Medulla oblongata (tissue), 1 donor: Measurements from ENCODE around the gene PEAK3.

ENCODE experiments used
- DNase-seq: peaks from one replicate; pipeline ENCODE4 v3.0.0-alpha.2; 2015; ENCODE audit errors: extremely low spot score

Gene PEAK3, protein sequence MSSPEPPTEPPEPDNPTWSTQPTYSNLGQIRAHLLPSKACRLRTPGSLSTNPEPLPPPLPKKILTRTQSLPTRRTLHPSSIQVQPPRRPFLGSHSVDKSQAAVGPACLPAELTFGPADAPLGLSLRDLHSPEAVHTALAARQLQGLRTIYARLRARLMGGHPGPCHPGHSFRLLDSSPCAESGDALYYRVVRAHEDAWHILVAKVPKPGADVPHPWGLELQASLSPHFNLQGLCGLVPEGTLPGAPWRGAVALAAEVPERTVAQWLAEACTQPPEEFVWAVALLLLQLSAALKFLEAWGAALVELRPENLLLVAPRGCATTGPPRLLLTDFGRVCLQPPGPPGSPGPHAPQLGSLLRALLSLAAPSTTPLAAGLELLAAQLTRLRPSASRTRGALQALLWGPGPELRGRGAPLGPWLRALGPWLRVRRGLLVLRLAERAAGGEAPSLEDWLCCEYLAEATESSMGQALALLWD

DNA sequence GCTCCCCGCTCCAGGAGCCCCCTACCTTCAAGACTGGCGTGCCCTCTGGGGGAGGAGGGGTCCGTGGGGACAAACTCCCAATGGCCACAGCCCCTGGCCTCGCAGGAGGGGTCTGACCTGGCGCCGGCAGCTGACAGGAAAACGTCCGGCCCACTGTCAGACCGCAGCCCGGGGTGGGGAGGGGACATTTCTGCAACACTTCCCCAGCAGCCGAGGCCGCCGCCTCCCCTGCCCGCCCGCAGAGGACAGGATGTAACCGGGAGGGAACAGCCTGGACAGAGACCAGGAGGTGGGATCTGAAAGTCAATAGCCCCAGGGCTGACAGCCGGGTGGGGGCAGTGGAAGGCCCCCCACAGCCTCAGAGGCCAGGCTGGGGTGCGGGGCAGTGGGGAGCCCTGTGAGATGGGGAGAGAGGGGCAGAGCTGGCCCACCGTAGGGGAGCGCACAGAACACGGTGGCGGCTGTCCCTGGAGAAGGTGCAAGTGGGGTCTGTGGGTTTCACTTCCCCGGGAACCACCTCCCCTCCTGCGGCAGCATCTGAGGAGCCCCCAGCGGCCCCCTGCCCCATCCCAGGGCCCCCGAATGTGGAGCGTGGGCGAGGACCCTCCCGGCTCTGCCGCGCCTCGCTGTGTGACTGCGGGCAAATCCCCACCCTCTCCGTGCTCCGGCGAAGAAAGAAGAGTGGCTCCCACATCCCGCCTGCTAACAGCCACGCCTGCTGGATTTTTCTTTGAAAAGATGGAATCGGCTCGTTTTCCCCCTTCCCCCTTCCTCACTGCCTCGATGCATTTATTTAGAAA, at the start of gene PEAK3:
PEAK3 (minus strand) TSS at position 114 of the 800 bp plus-strand sequence. CDS start 1,244 bp downstream, outside the sequence.
- DNase-seq = peak; percentile 59

DNA sequence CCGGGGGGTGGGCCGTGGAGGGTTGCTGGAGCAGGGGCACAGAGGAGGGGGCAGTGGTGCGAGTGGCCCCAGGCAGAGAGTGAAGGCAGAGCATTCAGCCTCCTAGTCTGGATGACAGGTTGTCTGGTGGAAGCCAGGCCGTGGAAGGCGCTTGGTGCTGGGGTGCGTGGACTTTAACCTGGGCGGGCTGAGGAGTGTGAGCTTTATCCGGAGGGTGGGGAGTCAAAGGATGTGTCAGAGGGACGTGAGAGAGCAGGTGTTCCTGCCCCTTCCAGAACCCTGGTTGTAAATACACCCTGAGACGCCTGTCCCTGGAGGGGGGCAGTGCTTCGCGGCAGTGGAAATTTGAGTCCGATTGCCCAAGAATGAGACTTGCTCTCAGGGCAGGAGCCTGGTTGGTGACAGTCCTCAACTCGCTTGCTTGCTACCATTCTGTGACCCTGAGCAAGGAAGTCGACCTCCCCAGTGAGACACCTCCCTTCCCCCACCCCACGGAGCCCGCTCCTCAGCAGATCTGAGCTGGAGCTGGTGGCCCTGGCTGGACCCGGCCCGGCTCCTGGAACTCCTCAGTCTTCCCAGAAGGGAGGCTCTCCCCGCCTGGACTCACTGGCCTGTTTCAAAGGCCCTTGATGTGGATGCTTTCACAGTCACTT, 48.8 kb upstream of the PEAK3 start:
- DNase-seq = no peak

DNA sequence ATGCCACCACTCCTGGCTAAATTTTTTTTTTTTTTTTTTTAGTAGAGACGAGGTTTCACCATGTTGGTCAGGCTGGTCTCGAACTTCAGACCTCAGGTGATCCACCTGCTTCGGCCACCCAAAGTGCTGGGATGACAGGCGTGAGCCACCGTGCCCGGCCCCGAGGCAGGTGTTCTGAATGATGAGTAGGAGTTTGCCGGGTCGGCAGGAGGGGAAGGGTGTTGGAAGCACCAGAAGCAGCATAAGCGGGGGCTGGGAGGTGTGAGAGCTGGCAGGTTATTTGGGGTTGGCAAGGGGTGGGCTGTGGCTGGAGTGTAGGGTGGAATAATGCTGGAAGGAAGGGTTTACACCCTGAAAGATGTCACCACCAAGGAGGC, 48.3 kb upstream of the PEAK3 start:
- DNase-seq = no peak

DNA sequence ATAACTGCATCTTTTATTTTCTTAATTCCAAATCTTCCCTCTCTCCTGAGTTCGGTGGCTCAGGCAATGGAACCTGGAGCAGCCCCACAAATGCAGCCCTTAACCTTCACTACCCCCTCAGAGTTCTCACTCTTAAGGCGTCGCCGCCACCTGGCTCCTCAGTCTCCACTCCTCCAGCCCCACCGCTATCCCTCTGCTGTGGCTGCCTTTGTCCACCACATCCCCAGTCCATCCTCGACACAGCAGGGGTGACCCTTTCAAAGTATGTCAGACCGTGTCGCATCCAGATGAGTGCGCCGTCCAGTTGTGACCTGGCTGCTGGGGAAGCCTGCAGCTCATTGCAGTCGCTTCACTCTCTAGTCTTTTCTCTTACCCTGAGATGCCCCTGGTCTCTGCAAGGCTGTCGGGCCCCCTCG, 47.5 kb upstream of the PEAK3 start:
- DNase-seq = no peak

DNA sequence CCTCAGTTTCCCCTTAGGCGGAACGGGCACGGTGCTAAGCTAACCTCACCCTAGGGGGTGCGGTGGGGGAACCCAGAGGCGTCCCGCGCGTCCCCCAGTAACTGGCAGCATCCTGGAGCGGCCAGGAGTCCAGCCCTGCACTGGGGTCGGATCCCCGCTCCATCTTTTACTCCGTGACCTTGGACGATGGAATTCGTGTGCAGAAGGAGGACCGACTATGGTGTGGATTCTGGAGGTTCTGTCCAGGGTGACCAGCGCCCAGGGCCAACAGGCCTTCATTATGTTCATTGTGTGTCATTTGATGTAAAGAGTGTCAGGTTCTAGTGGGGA, 47.1 kb upstream of the PEAK3 start:
- no peak for DNase-seq

DNA sequence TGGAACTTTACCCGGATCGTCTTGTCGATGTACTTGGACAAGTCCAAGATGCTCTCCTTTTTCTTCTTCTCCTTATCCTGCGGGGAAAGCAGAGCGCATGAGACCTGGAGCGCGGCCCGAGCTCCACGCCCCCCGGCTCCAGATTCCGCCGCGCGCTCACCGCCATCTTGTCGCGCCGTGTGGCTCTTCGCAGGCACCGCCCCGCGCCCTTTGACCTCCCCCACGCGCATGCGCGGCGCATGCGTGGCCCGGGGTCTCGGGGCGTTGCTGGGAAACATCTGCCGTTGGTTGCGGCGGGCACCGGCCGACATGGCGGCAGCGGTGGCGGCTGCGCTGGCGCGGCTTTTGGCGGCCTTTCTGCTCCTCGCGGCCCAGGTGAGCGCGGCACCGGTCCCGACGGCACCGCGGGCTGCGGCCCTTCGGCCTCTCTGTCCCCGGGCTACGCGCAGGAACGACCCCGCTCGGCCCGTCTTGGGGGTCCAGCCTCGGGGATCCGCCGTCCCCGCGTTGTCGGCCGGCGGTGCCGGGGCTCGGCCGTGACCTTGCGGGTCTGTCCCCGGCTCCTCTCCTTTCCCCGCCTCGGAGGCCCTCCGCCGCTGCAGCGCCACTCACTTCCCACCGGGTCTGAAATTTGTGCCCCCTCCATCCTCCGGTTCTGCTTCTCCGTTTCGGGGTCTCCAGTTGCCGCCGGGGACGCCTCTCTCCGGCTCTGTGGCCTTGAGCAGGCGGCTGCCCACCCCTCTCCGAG, 46.6 kb upstream of the PEAK3 start, which contains the start of the genes LSM7 and SPPL2B:
LSM7 (minus strand) TSS at position 186 of the 748 bp plus-strand sequence; CDS start at position 166, 20 bp downstream.
SPPL2B (plus strand) TSS at position 284 of the 748 bp plus-strand sequence; CDS start at position 310, 26 bp downstream.
- DNase-seq = peak; percentile 92

DNA sequence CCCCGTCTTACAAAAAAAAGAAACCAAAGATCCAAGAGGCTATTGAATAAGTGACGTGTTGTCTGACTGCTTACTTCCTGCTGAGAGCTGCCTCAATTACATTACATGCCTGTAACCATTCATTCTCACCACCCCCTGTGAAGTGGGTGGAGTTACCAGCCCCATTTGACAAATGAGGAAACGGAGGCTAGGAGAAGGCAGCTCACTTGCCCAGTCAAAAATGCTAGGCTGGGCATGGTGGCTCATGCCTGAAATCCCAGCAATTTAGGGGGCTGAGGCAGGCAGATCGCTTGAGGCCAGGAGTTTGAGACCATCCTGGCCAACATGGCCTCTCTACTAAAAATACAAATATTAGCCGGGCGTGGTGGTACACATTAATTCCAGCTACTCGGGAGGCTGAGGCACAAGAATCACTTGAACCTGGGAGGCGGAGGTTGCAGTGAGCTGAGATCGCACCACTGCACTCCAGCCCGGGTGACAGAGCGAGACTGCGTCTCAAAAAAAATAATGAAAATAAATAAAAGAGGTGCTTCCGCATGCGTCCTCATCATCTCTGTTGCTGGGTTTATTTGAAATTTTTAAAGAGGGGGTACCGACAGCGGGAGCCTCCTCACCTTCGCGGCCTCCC, 45.9 kb upstream of the PEAK3 start:
- DNase-seq = peak; percentile 66

DNA sequence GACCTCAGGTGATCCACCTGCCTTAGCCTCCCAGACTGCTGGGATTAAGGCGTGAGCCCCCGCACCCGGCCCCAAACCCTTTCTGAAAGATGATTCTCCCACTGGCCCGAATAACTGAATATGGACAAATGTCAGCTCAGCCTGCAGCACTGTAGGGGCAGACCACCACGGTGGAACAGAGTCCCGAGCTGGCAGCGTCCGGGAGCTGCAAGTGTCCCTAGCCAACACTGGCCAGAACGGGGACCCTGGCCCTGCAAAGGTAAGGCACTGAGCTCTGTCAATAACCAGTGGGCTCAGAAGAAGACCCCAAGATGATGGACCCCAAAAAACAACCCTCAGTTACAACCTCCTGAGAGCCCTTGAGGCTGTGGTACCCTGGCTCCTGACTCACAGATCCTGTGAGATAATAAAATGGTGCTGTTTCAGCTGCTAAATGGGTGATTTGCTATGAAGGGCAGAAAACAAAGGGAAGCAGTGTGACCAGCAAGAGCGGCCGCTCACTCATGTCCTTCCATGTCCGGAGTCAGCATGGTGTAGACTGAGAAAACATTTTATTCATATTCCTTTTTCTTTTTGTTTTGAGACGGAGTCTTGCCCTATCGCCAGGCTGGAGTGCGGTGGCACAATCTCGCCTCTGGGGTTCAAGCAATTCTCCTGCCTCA, 44.9 kb upstream of the PEAK3 start:
- DNase-seq = no peak

DNA sequence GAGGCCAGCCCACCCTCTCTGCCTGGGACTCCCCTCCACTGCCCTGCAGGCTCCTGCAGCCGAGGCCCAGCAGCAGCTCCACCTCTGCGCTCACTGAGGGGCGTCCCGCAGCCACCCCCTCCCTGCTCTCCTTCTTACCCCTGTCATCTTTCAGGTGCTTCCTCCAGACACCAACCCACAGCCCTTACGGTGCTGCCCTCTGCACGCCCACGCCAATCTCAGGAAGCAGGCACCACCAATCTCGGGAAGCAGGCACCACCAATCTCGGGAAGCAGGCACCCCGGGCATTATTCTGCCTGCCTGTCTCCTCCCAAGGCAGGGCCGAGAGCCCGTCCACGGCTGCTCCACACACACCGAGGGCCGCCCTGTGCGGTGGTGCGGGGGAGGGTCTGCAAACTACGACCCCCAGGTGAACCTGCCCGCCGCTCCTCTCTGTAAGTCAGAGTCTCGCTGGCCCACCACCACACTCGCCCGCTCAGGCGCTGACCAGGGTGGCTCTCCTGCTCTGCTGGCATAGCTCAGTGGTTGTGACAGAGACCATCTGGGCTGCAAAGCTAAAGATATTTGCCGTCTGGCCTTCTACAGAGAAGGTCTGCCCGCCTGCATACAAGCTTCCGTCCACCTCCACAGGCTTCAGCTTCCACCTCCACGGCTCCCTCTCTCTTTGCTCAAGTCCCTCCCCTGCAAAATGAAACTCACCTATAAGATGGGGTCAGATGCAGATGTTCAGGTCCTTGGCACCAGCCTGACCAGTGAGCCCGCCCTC, 43.5 kb upstream of the PEAK3 start:
- DNase-seq = no peak

DNA sequence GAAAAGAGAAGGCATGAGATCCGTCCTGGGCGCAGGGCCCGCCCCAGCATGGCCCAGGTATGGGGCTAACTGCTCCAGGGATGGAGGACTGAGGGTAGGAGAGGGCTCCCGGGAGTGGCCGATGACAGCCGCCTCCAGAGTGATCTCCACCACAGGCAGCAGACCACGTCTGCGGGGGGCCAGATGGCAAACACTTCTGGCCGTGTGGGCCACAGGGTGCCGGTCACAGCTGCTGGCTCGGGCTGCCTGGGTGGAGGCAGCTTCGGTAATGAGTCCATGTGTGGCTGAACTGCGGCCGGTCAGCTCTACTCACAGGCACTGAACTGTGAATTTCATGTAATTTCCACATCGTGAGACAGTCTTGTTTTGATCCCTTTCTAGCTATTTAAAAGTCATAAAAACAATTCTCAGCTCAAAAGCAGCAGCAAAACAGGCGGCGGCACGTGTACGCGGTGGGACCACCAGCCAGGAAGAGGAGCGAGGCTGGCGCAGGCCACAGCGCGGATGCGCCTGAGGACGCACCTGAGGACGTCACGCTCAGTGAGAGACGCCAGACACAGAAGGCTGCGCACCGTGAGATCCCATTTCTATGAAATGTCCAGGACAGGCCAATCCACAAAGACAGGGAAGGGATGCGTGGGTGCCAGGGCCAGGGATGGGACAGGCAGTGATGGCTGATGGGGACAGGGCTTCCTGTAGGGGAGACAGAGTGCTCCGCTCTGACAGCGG, 42.4 kb upstream of the PEAK3 start:
- no peak for DNase-seq

DNA sequence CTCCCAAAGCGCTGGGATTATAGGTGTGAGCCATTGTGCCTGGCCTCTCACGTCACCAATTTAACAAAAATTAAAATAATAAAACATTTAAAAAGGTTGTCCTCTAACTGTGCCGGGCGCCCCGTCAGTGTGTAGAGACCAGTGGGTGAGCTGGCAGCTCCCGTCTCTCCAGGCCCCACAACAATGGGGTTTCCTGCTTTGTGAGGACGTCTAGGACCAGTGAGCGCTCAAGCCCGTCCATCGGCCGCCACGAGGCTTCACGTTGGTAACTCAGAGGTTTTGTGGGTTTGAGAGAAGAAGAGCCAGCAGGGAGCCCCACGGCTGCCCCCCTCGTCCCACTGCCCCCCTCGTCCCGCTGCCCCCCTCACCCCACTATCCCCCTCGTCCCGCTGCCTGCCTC, 41.7 kb upstream of the PEAK3 start:
- no peak for DNase-seq

DNA sequence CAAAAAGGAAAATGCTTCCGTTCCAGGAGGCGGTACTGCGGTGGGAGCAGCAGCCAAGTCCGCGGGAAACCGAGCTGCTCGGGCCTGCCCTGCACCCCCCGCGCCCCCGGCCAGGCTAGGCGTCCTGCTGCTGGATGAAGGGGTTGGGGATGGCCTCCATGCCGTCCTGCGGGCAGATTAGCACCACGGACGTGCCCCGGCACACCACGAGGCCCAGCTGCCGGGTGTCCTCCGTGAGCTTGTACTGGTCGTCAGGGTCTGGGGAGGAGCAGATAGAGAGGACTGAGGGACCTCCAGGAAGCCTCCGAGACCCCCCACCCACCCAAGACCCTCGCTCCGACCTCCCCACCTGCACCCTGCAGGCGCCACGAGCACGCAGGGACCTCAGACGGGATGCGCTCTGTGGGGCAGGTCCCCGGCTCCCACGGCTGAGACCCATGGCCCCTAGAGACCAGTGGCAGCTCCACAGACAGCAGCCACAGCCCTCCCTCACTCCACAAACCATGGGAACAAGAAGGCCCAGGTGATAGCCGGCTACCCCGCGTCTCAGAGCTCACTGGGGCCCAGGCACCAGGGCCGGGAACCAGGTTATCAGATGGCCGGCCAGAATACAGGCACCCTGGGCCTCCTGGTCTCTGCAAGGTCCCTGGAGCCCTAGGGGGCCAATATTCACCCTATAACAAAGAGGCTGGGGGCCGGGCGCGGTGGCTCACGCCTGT, 39.7 kb upstream of the PEAK3 start:
- no peak for DNase-seq

DNA sequence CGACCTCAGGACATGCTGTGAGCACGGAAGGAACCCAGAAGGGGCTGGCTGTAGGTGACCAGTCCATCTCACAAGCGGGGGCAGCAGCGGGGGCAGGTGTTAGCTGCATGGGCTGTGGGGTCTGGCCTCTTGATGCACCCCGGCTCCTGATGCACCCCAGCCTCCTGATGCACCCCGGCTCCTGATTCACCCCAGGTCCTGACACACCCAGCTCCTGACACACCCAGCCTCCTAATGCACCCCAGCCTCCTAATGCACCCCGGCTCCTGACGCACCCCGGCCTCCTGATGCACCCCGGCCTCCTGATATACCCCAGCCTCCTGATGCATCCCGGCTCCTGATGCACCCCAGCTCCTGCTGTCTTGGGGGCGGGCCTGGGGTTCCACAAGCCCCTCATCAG, 39.0 kb upstream of the PEAK3 start:
- no peak for DNase-seq

DNA sequence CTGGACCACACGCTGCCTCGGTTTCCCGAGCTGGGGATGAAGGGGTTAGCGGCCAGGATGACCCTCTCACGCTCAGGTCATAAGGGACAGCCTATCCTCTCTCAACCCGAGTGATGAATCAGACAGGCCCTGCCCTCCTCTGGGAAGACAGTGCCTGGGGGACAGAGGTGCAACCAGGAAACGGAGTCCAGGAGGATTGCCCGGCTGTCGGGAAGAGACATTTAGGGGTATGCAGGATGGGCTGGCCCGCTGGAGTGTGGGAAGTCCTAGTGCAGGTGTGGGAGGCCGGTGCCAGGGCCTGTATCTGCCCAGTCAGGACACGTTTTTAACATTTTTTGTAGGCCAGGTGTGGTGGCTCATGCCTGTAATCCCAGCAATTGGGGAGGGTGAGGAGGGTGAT, 38.1 kb upstream of the PEAK3 start:
- DNase-seq = no peak

DNA sequence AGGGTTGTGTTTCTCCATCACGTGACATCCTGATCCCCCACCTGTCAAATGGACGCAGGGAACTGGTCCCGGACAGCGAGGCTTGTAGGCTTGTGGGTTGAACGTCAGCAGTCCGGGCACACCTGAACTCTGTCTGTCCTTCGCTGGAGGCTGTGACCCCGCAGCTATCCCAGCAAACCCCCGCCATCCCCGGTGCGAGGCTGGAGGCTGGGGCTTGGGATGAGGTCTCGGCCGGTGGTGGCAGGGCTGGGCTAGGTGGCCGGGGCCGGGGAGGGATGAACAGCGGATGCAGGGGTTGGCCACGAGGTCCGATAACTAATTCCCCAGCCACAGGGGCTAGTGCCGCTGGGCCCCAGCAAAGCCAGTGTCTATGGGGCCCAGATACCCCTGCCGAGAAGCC, 37.6 kb upstream of the PEAK3 start:
- DNase-seq = no peak

DNA sequence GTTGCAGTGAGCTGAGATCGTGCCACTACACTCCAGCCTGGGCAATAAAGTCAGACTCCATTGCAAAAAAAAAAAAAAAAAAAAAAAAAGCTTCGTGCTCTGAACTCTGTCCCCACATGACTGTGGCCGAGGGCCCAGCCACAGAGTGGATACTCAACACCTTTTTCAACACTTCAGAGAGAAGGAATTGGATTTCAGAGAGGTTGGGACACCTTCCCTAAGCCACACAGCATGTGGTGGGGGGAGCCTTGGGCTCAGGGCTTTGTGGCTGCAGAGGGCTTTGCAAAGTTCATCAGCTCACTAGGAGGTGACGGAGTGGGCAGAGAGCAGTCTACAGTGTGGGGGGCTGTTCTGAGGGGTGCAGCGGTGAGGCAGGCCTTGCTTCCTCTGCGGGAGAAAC, 36.9 kb upstream of the PEAK3 start:
- DNase-seq = no peak

DNA sequence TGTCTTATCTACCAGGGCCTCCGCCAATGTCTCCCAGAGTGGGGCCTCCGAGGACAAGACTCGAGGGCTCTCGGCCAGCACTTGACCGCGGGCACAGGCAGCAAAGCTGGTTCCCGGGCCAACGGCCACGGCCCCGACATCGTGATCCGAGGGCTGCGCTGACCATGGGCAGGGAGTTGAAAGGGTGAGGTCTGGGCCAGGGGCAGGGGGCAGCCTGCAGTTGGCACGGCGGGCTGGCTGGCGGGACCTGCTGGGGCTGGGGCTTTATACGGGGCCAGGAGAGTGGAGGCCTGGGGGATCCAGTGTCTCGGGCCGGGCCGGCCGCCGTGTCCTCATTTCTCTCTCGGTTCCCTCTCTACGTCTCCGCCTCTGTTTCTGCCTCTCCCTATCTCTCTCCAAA, 35.8 kb upstream of the PEAK3 start:
- DNase-seq = no peak

DNA sequence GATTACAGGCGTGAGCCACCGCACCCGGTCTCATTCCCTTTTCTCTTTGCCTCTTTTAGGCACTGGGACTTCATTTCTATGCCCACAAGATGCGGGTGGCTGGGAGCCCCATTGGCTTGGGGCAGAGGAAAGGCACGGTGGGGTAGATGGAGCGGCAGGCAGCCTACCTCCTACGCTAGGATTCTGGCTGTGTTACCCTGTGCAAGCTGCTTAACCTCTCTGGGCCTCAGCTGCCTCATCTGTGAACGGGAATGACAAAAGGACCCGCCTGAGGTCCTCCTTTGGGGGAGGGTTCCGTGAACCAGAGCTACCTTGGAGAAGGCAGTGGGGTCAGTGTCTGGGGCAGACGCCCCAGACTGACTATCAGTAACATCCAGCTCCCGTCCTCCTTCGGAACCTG, 35.3 kb upstream of the PEAK3 start:
- DNase-seq = no peak
